Gastroesophageal sphincter (tissue), 4 donors: Measurements from ENCODE around the gene ID2. TPM values are rescaled to one million over a fixed set of nuclear protein-coding genes. Genes with fewer than 3 reads are reported as not detected.

Experiments
- ATAC-seq: fragments of 150-250 bp; one replicate; pipeline ENCODE4 v1.9.1; 2016; ENCODE audit warnings: mild to moderate bottlenecking, moderate library complexity
- H3K27ac ChIP-seq, 4 donors: fragments of 200-600 bp; sonication (generic) in 3 of 4; 1 replicate in 3 of 4; 2 replicates in 1 of 4; pipeline ENCODE4 v1.5.1; 2016 to 2019
- H3K27me3 ChIP-seq: fragments of 200-600 bp; sonication (generic); one replicate; pipeline ENCODE4 v1.5.1; 2019
- H3K36me3 ChIP-seq, 2 donors: fragments of 200-600 bp; sonication (generic); one replicate each; pipeline ENCODE4 v1.5.1; 2019; ENCODE audit warnings: control low read depth in 1 of 2
- H3K4me1 ChIP-seq, 3 donors: fragments of 200-600 bp; sonication (generic); 1 replicate in 2 of 3; 2 replicates in 1 of 3; pipeline ENCODE4 v1.5.1; 2016 to 2019; ENCODE audit warnings: control low read depth in 2 of 3
- H3K4me3 ChIP-seq, 2 donors: fragments of 200-600 bp; sonication (generic); one replicate each; pipeline ENCODE4 v1.5.1; 2019; ENCODE audit warnings: mild to moderate bottlenecking in 1 of 2, moderate library complexity in 1 of 2
- H3K9me3 ChIP-seq, 3 donors: fragments of 200-600 bp; sonication (generic); one replicate each; pipeline ENCODE4 v1.5.1; 2017 to 2019; ENCODE audit warnings: control low read depth in 2 of 3
- EP300 ChIP-seq: sonication (generic); formaldehyde crosslinking; IDR thresholded peaks from one replicate; pipeline ENCODE4 v1.6.1; 2017; ENCODE audit warnings: antibody characterized with exemption, mild to moderate bottlenecking
- POLR2A ChIP-seq, 2 donors: fragments of 450-650 bp; IDR thresholded peaks; one replicate each; pipeline ENCODE4 v1.6.1; 2017; ENCODE audit warnings: antibody characterized with exemption in 2 of 2, mild to moderate bottlenecking in 2 of 2, moderate library complexity in 1 of 2
- POLR2AphosphoS5 ChIP-seq: sonication (generic); formaldehyde crosslinking; IDR thresholded peaks from one replicate; pipeline ENCODE4 v1.6.1; 2017; ENCODE audit warnings: antibody characterized with exemption
- WGBS, 2 donors: methylation state at CpG; one replicate each; pipeline ENCODE4 v1.1.5; 2018; ENCODE audit warnings: low coverage in 1 of 2; 5-methylcytosine and 5-hydroxymethylcytosine counted together
- total RNA-seq, 4 donors: library from RNA; depleted of rRNA; stranded (reverse); fragments of >200 nt; gene quantifications; one replicate each; pipeline ENCODE4 v1.1.0, GENCODE V29; 2016
- TF ChIP-seq, protein P1 (sequence below), 4 experiments: fragments of 200-600 bp in 2 of 4; fragments of 450-650 bp in 2 of 4; sonication (generic) in 1 of 4; IDR thresholded peaks; one replicate each; pipeline ENCODE4 v1.5.1; 2017 to 2019; ENCODE audit warnings: antibody characterized with exemption in 4 of 4, mild to moderate bottlenecking in 2 of 4, moderate library complexity in 2 of 4

The ID2 gene
- total RNA-seq, 4 donors from 2014 or later = 142 to 384 (median 169) TPM

DNA sequence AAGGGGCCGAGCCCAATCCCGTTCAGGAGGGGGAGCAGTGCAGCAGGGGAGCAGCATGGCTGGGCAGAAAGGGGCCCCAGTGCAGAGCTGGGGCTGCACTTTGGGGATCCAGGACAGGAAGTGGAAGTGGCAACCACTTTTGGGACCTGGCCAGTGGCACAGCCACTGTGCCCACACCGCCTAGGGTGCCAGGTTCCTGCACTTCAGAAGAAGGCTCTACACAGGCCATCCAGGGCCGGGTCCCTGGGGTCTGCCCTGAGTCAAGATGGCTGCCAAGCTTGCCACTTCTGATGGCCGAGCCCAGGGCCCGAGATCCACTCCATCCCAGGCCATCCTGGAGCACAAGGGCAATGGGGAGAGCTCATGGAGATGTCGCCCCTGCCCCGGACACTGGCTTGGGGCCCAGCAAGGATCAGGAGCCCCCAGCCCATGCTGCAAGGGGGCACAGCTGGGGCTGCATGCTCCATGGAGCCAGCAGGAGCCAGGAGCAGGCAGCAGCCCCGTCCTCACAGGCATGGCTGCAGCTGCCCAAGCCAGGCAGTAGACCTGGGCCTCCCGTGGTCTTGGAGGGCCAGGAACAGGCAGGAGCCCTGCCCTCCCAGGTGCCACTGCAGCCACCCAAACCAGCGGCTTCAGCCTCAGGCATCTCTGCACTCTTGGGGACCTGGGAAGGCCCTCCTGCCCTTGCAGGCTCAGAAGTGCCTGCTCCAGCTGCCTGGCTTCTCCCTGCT, 35.0 kb upstream of the ID2 start:
- no peak for ATAC-seq
- WGBS, 2 donors = no CpG with 5 or more reads among the region's 11 CpGs
- H3K36me3 ChIP-seq = no peaks in the 10 kb centered on the region
- H3K27ac ChIP-seq = no peak overlapping the region
- peaks cover 0 to 17% (median 0%) of the 10 kb centered on the region in 3 donors for H3K4me1 ChIP-seq
- no peaks in the 10 kb centered on the region for H3K9me3 ChIP-seq
- H3K4me3 ChIP-seq = no peak overlapping the region
- no peaks in the 10 kb centered on the region for H3K27me3 ChIP-seq
- TF ChIP-seq, protein P1, sequence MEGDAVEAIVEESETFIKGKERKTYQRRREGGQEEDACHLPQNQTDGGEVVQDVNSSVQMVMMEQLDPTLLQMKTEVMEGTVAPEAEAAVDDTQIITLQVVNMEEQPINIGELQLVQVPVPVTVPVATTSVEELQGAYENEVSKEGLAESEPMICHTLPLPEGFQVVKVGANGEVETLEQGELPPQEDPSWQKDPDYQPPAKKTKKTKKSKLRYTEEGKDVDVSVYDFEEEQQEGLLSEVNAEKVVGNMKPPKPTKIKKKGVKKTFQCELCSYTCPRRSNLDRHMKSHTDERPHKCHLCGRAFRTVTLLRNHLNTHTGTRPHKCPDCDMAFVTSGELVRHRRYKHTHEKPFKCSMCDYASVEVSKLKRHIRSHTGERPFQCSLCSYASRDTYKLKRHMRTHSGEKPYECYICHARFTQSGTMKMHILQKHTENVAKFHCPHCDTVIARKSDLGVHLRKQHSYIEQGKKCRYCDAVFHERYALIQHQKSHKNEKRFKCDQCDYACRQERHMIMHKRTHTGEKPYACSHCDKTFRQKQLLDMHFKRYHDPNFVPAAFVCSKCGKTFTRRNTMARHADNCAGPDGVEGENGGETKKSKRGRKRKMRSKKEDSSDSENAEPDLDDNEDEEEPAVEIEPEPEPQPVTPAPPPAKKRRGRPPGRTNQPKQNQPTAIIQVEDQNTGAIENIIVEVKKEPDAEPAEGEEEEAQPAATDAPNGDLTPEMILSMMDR (IDR thresholded peaks at IDR 0.05) = no peak
- no peak for TF ChIP-seq POLR2A (IDR thresholded peaks at IDR 0.05)
- no peak for TF ChIP-seq POLR2AphosphoS5

DNA sequence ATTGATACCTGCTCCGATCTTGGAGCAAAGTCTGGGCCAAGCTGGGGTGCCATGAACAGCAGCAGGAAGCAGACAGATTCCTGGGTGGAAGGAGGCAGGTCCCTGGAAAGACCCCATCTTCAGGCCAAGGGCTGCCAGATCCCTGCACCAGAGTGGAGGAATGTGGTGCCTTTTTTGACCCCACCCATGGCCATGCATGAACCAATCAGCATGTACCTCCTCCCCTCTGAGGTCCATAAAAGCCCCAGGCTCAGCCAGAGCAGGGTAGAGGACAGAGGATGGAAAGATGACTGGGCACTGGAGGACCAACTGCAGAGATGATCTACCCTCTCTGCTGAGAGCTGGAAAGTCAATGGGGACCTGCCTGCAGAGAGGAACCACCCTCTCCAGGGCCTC, 34.4 kb upstream of the ID2 start:
- Histone ChIP-seq H3K4me1 (peaks cover 0 to 14% (median 0%) of the 10 kb centered on the region in 3 donors), H3K27ac (no peak overlapping the region), H3K9me3 (no peaks in the 10 kb centered on the region), H3K4me3 (no peak overlapping the region), H3K27me3 (no peaks in the 10 kb centered on the region), H3K36me3 (no peaks in the 10 kb centered on the region)
- ATAC-seq = no peak
- no CpG with 5 or more reads among the region's 1 CpG for WGBS, 2 donors
- TF ChIP-seq EP300 (no peak), POLR2AphosphoS5 (no peak)

DNA sequence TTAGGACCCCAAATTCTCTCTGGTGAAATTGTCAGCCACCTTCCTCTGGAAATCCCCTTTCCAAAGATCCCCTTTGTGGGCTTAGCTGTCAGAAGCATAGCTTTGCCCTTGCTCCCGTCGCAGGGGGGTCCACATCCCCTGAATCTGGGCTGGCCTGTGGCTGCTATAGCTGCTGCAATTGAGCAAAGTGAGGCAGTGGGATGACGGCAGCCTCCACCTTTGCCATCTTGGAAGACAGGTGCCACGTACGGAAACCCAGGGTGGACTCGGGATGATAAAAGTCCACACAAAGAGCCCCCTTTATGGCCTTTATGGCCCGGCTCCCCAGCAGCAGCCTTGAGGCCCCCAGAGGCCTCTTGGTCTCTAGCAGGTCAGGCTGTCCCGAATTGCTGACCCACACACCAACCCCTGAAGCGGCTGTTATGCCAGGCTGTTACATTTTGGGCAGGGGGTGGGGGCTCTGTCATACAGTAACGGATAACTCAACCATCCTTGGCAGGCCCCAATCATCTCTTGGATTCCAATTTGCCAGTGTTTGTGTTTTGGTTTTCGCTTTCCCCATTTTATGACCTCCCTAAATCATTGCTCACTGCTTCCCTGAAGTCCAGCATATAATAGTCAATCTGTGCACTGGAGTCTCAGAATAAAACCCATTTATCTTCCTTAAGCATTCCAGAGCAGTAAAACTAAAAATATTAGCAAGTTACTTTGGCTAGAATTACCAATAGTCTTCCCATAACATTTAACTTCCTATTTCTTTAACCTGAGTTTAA, 33.2 kb upstream of the ID2 start:
- no peaks in the 10 kb centered on the region for H3K36me3 ChIP-seq
- no peak overlapping the region for H3K27ac ChIP-seq
- TF ChIP-seq, protein P1 (IDR thresholded peaks at IDR 0.05) = no peak
- TF ChIP-seq POLR2A (IDR thresholded peaks at IDR 0.05) (no peak), EP300 (no peak), POLR2AphosphoS5 (no peak)
- H3K4me3 ChIP-seq = no peak overlapping the region
- no peaks in the 10 kb centered on the region for H3K27me3 ChIP-seq
- 82 to 92% methylated on average over 5 to 6 of the region's 11 CpGs for WGBS, 2 donors
- H3K9me3 ChIP-seq = no peaks in the 10 kb centered on the region
- H3K4me1 ChIP-seq = peaks cover 0 to 4% (median 0%) of the 10 kb centered on the region in 3 donors
- no peak for ATAC-seq

DNA sequence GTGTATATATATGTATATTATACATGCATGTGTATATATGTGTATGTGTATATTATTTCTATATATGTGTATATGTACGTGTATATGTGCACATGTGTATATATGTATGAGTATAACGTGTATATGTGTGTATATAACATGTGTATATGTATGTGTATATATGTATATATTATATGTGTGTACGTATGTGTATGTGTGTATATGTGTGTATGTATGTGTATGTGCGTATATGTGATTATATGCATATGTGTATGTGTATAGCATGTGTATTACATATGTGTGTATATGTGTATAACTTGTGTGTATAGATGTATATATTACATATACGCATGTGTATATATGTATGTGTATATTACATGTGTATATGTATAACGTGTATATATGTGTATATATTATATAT, 32.1 kb upstream of the ID2 start:
- no peak for TF ChIP-seq EP300
- TF ChIP-seq, protein P1 (IDR thresholded peaks at IDR 0.05) = no peak
- TF ChIP-seq POLR2A (IDR thresholded peaks at IDR 0.05) = no peak
- no peak for TF ChIP-seq POLR2AphosphoS5
- H3K36me3 ChIP-seq = no peaks in the 10 kb centered on the region
- WGBS, 2 donors = 65 to 67% methylated on average over 6 of the region's 6 CpGs
- no peak overlapping the region for H3K27ac ChIP-seq
- H3K4me1 ChIP-seq = no peaks in the 10 kb centered on the region
- H3K9me3 ChIP-seq = no peaks in the 10 kb centered on the region
- no peaks in the 10 kb centered on the region for H3K27me3 ChIP-seq
- H3K4me3 ChIP-seq = no peak overlapping the region
- ATAC-seq = no peak

DNA sequence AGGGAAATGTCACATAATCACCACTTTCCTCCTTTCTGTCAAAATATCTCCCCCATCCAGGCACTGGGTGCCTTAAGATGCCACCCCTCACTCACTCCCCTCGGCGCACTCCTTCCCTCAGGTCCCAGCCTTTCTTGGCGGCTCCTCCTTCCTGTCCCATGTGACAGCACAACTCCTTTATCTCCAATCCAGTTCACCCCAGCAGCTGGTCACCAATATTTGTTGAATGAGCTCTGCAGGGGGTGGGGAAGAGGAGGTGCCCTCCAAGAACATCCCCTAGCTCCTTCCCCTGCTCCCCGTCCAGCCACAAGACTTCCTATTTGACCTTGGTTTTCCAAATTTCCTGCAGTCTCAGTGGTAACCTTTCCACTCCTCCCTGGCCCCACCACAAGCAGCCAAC, 31.6 kb upstream of the ID2 start:
- Histone ChIP-seq H3K27me3 (no peaks in the 10 kb centered on the region), H3K9me3 (no peaks in the 10 kb centered on the region), H3K4me1 (no peaks in the 10 kb centered on the region), H3K27ac (no peak overlapping the region), H3K4me3 (no peak overlapping the region), H3K36me3 (no peaks in the 10 kb centered on the region)
- WGBS, 2 donors = 77 to 93% methylated on average over 3 of the region's 4 CpGs
- ATAC-seq = no peak
- TF ChIP-seq EP300 (no peak), POLR2A (IDR thresholded peaks at IDR 0.05) (no peak), POLR2AphosphoS5 (no peak)
- TF ChIP-seq, protein P1 (IDR thresholded peaks at IDR 0.05) = no peak
